ENCODE data around the gene DUSP9.

DNA sequence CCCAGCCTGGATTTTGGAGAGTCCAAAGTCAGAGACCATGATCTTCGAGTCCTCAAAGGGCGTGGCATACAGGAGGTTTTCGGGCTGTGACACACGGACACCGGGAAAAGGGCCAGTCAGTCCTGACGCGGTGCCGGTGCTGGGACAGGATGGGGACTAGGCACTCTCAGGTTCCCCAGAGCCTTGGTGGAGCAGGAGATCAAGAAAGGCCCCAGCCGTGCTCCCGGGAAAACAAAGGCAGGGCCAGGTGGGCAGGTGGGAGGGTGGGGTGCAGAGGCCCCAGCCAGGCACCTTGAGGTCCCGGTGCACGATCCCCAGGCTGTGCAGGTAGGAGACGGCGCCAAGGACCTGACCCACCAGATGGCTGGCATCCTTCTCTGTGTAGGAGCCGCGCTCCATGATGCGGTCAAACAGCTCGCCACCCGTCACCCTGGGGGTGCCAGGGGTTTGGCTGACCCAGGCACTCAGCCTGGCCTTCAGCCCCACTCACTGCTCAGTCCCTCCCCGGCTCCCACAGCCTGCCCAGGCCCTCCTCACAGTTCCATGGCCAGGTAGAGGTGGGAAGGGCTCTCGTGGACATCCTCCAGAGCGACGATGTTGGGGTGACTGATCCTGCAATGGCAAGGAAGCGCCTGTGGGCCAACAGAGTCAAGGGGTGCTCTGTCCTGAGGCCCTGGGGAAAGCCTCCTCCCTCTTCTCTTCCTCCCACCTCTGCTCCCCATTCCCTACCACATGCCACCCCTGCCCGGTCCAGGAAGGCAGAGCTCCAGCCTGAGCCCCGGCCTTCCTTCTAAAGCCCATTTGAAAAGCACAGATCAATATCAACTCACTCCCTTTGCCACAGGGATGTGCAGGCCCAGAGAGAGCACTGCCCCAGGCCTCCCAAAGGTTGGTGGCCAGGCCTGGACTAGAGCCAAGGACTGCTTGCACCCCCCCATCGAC lies 24.9 kb downstream of the DUSP9 start:
- TF ChIP-seq, protein P1, sequence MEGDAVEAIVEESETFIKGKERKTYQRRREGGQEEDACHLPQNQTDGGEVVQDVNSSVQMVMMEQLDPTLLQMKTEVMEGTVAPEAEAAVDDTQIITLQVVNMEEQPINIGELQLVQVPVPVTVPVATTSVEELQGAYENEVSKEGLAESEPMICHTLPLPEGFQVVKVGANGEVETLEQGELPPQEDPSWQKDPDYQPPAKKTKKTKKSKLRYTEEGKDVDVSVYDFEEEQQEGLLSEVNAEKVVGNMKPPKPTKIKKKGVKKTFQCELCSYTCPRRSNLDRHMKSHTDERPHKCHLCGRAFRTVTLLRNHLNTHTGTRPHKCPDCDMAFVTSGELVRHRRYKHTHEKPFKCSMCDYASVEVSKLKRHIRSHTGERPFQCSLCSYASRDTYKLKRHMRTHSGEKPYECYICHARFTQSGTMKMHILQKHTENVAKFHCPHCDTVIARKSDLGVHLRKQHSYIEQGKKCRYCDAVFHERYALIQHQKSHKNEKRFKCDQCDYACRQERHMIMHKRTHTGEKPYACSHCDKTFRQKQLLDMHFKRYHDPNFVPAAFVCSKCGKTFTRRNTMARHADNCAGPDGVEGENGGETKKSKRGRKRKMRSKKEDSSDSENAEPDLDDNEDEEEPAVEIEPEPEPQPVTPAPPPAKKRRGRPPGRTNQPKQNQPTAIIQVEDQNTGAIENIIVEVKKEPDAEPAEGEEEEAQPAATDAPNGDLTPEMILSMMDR (IDR thresholded peaks at IDR 0.05; ENCODE audit: insufficient read depth, low read depth, low read length) = no peak
- no peak for TF ChIP-seq EZH2 (IDR thresholded peaks at IDR 0.05; ENCODE audit: insufficient read depth, low read length)

All from astrocyte (in vitro differentiated cells and primary cell).